ENCODE measurements around the gene GNG5.

The GNG5 gene

GRCh38 chr1:84496498-84496897 is 9.9 kb downstream of the GNG5 start:
- Histone ChIP-seq H3K27ac (ENCODE audit: low read length) (no peak overlapping the region), H3K4me3 (ENCODE audit: low read depth in 1 of 2, low read length in 2 of 2) (no peak overlapping the region), H3K27me3 (ENCODE audit: insufficient read depth, low read length, poor library complexity) (no peaks in the 10 kb centered on the region), H4K20me1 (ENCODE audit: insufficient read depth, low read length) (peaks cover 11% of the 10 kb centered on the region; the same call in 1 of the 2 replicates), H3K9ac (ENCODE audit: low read depth, low read length) (no peak overlapping the region), H3K9me3 (ENCODE audit: insufficient read depth, low read length, severe bottlenecking) (no peaks in the 10 kb centered on the region), H3K79me2 (ENCODE audit: insufficient read depth, low read length) (peaks cover 30% of the 10 kb centered on the region), H3K36me3 (ENCODE audit: insufficient read depth, low read length) (peaks cover 98% of the 10 kb centered on the region), H2AFZ (ENCODE audit: low read depth, low read length) (no peak overlapping the region), H3K4me2 (ENCODE audit: insufficient read depth, low read length) (no peak overlapping the region), H3K4me1 (ENCODE audit: insufficient read depth, low read length) (peaks cover 5% of the 10 kb centered on the region)
- ATAC-seq (ENCODE audit: insufficient read depth, low read depth) (no peak), DNase-seq (no peak)
- TF ChIP-seq CTCF (IDR thresholded peaks at IDR 0.05; ENCODE audit: borderline replicate concordance, extremely low read depth, low read length, poor library complexity, severe bottlenecking): no peak
- no peak for TF ChIP-seq EZH2 (IDR thresholded peaks at IDR 0.05; ENCODE audit: borderline replicate concordance, low read depth, low read length, severe bottlenecking)

- Histone ChIP-seq H2AFZ (ENCODE audit: low read depth, low read length) (no peak overlapping the region), H3K4me3 (ENCODE audit: low read depth in 1 of 2, low read length in 2 of 2) (no peak overlapping the region), H3K27me3 (ENCODE audit: insufficient read depth, low read length, poor library complexity) (no peaks in the 10 kb centered on the region), H3K36me3 (ENCODE audit: insufficient read depth, low read length) (peaks cover 97% of the 10 kb centered on the region), H4K20me1 (ENCODE audit: insufficient read depth, low read length) (peaks cover under 1% of the 10 kb centered on the region; the same call in 1 of the 2 replicates), H3K27ac (ENCODE audit: low read length) (no peak overlapping the region), H3K4me2 (ENCODE audit: insufficient read depth, low read length) (no peak overlapping the region), H3K4me1 (ENCODE audit: insufficient read depth, low read length) (no peaks in the 10 kb centered on the region), H3K79me2 (ENCODE audit: insufficient read depth, low read length) (peaks cover 9% of the 10 kb centered on the region; the same call in 1 of the 2 replicates), H3K9me3 (ENCODE audit: insufficient read depth, low read length, severe bottlenecking) (no peaks in the 10 kb centered on the region), H3K9ac (ENCODE audit: low read depth, low read length) (no peak overlapping the region)
- DNase-seq (no peak), ATAC-seq (ENCODE audit: insufficient read depth, low read depth) (0 out of 3 replicates have a peak, but pooled peaks have one; percentile 9)
- TF ChIP-seq EZH2 (IDR thresholded peaks at IDR 0.05; ENCODE audit: borderline replicate concordance, low read depth, low read length, severe bottlenecking) (no peak), CTCF (IDR thresholded peaks at IDR 0.05; ENCODE audit: borderline replicate concordance, extremely low read depth, low read length, poor library complexity, severe bottlenecking) (no peak)
Observed at GRCh38 chr1:84493747-84494146, 12.6 kb downstream of the GNG5 start.

- Histone ChIP-seq H3K9me3 (ENCODE audit: insufficient read depth, low read length, severe bottlenecking) (no peaks in the 10 kb centered on the region), H2AFZ (ENCODE audit: low read depth, low read length) (no peak overlapping the region), H3K4me1 (ENCODE audit: insufficient read depth, low read length) (no peaks in the 10 kb centered on the region), H3K4me3 (ENCODE audit: low read depth in 1 of 2, low read length in 2 of 2) (no peak overlapping the region), H3K9ac (ENCODE audit: low read depth, low read length) (no peak overlapping the region), H3K27ac (ENCODE audit: low read length) (no peak overlapping the region), H3K4me2 (ENCODE audit: insufficient read depth, low read length) (no peak overlapping the region), H3K79me2 (ENCODE audit: insufficient read depth, low read length) (peaks cover 12% of the 10 kb centered on the region; the same call in 1 of the 2 replicates), H4K20me1 (ENCODE audit: insufficient read depth, low read length) (peaks cover 2% of the 10 kb centered on the region; the same call in 1 of the 2 replicates), H3K27me3 (ENCODE audit: insufficient read depth, low read length, poor library complexity) (no peaks in the 10 kb centered on the region), H3K36me3 (ENCODE audit: insufficient read depth, low read length) (peaks cover 94% of the 10 kb centered on the region)
- ATAC-seq (ENCODE audit: insufficient read depth, low read depth): no peak
- TF ChIP-seq EZH2 (IDR thresholded peaks at IDR 0.05; ENCODE audit: borderline replicate concordance, low read depth, low read length, severe bottlenecking) (no peak), CTCF (IDR thresholded peaks at IDR 0.05; ENCODE audit: borderline replicate concordance, extremely low read depth, low read length, poor library complexity, severe bottlenecking) (no peak)
- no peak for DNase-seq
Observed at GRCh38 chr1:84492726-84493125, 13.7 kb downstream of the GNG5 start.

Data from DND-41 (cell line).